Keratinocyte (primary cell): ENCODE data around the gene RHOC.

Experiments
- CTCF ChIP-seq, 3 experiments: IDR thresholded peaks in 1 of 3; conservative IDR thresholded peaks in 1 of 3; optimal IDR thresholded peaks in 1 of 3; 2 replicates in 2 of 3; 3 replicates in 1 of 3; pipeline versions ENCODE3 to v1.5.1; 2011; ENCODE audit warnings: low read length in 3 of 3, mild to moderate bottlenecking in 3 of 3, moderate library complexity in 2 of 3, control low read depth in 1 of 3, inconsistent platforms in 1 of 3; ENCODE audit not compliant: insufficient read depth in 2 of 3; ENCODE audit errors: extremely low read depth in 1 of 3
- EZH2 ChIP-seq: IDR thresholded peaks from one replicate; pipeline ENCODE4 v1.6.1; 2012; ENCODE audit warnings: inconsistent platforms, mild to moderate bottlenecking, low read length, moderate library complexity

- no peak for TF ChIP-seq EZH2
- no peak for TF ChIP-seq CTCF (optimal IDR thresholded peaks at IDR 0.05 in 1 of 3, IDR thresholded peaks at IDR 0.05 in 1 of 3, conservative IDR thresholded peaks at IDR 0.05 in 1 of 3; ENCODE audit: extremely low read depth in 1 of 3, insufficient read depth in 2 of 3, low read length in 3 of 3)
Observed at GRCh38 chr1:112651205-112651604, 55.7 kb downstream of the RHOC start.
